CD4-positive, alpha-beta T cell treated with Interleukin-12 subunit alpha and Interleukin-12 subunit beta, for 1 hour (primary cell): ENCODE measurements around the gene RLF.
"Not testable (repeated sequence)": the region's sequence is repeated elsewhere in the genome, so short reads cannot be mapped to it uniquely, and the experiment has no call there.

ENCODE experiments used
- DNase-seq: peaks from one replicate; pipeline ENCODE4 v3.0.0-alpha.2; 2020

The RLF gene

GRCh38 chr1:40174788-40175187 is 13.6 kb downstream of the RLF start:
- no peak for DNase-seq

- DNase-seq = not testable (repeated sequence)
These were observed 15.8 kb downstream of the RLF start for GRCh38 chr1:40176989-40177388.

- no peak for DNase-seq
These were observed 17.0 kb downstream of the RLF start for GRCh38 chr1:40178200-40178599.

GRCh38 chr1:40179496-40180089 is 18.4 kb downstream of the RLF start:
- DNase-seq = no peak

- peak; percentile 22 for DNase-seq
These were observed 22.0 kb downstream of the RLF start for GRCh38 chr1:40183055-40183710.

- no peak for DNase-seq
These were observed 23.0 kb downstream of the RLF start for GRCh38 chr1:40184193-40184592.

- DNase-seq = peak; percentile 37
These were observed 25.0 kb downstream of the RLF start for GRCh38 chr1:40185951-40186864.

GRCh38 chr1:40187399-40187798 is 26.2 kb downstream of the RLF start:
- no peak for DNase-seq

GRCh38 chr1:40194639-40195038 is 33.5 kb downstream of the RLF start:
- not testable (repeated sequence) for DNase-seq

GRCh38 chr1:40197656-40198055 is 36.5 kb downstream of the RLF start:
- DNase-seq = peak; percentile 9

- DNase-seq = no peak
These were observed 37.9 kb downstream of the RLF start for GRCh38 chr1:40199126-40199525.

GRCh38 chr1:40204856-40205255 is 43.7 kb downstream of the RLF start:
- no peak for DNase-seq

GRCh38 chr1:40210511-40211204 is 49.5 kb downstream of the RLF start:
- DNase-seq = no peak

GRCh38 chr1:40218333-40218732 is 57.1 kb downstream of the RLF start:
- no peak for DNase-seq

- DNase-seq = not testable (repeated sequence)
These were observed 60.3 kb downstream of the RLF start for GRCh38 chr1:40221471-40221905.

- no peak for DNase-seq
These were observed 61.0 kb downstream of the RLF start for GRCh38 chr1:40221977-40222772.

GRCh38 chr1:40224040-40224439 is 62.9 kb downstream of the RLF start:
- DNase-seq = no peak

GRCh38 chr1:40226192-40226591 is 65.0 kb downstream of the RLF start:
- no peak for DNase-seq

GRCh38 chr1:40232444-40232843 is 71.3 kb downstream of the RLF start:
- DNase-seq = peak; percentile 50

- no peak for DNase-seq
These were observed 78.4 kb downstream of the RLF start for GRCh38 chr1:40239626-40240025.

GRCh38 chr1:40240390-40240789 is 79.2 kb downstream of the RLF start:
- DNase-seq = no peak

GRCh38 chr1:40241362-40241761 is 80.2 kb downstream of the RLF start:
- no peak for DNase-seq
